Activated gamma-delta T cell (primary cell): Measurements from ENCODE around the gene ACY1.

ENCODE experiments used
- DNase-seq: peaks from one replicate; lab custom pipeline; 2025; lab: John Stamatoyannopoulos, UW

Gene ACY1

GRCh38 chr3:52005571-52005986 lies 22.2 kb downstream of the ACY1 start:
- DNase-seq = no peak

GRCh38 chr3:52006017-52006819 lies 22.9 kb downstream of the ACY1 start:
- DNase-seq = no peak

- DNase-seq = no peak
Observed at GRCh38 chr3:52006820-52007133, 23.4 kb downstream of the ACY1 start.

- DNase-seq = no peak
Observed at GRCh38 chr3:52007291-52007690, 24.0 kb downstream of the ACY1 start.

- DNase-seq = no peak
Observed at GRCh38 chr3:52010431-52010830, 27.1 kb downstream of the ACY1 start.

GRCh38 chr3:52012699-52013098 lies 29.4 kb downstream of the ACY1 start:
- DNase-seq = no peak

- no peak for DNase-seq
Observed at GRCh38 chr3:52013802-52014598, 30.7 kb downstream of the ACY1 start.

GRCh38 chr3:52014613-52015012 lies 31.3 kb downstream of the ACY1 start:
- DNase-seq = no peak

GRCh38 chr3:52015438-52016228 lies 32.3 kb downstream of the ACY1 start:
- DNase-seq = no peak

- no peak for DNase-seq
Observed at GRCh38 chr3:52017586-52017985, 34.3 kb downstream of the ACY1 start.

- DNase-seq = no peak
Observed at GRCh38 chr3:52018319-52019000, 35.1 kb downstream of the ACY1 start.

GRCh38 chr3:52019352-52020080 lies 36.2 kb downstream of the ACY1 start:
- no peak for DNase-seq

- no peak for DNase-seq
Observed at GRCh38 chr3:52020796-52021195, 37.5 kb downstream of the ACY1 start.

- DNase-seq = no peak
Observed at GRCh38 chr3:52021489-52022268, 38.3 kb downstream of the ACY1 start.

- DNase-seq = no peak
Observed at GRCh38 chr3:52022323-52023100, 39.2 kb downstream of the ACY1 start.

GRCh38 chr3:52023101-52023770 lies 39.9 kb downstream of the ACY1 start:
- DNase-seq = no peak

GRCh38 chr3:52023860-52024764 lies 40.8 kb downstream of the ACY1 start:
- DNase-seq = no peak
